GM12878 (cell line): Measurements from ENCODE around the gene MAPKAP1. TPM values are rescaled to one million over a fixed set of nuclear protein-coding genes. Genes with fewer than 3 reads are reported as not detected.

Source experiments
- ATAC-seq: fragments of 200-7000 bp; cut with Tn5 transposase; 3 replicates; pipeline ENCODE4 v1.9.1; 2020; ENCODE audit warnings: mild to moderate bottlenecking, moderate library complexity
- BruUV-seq: library from RNA; stranded (reverse); fragments of 400-500 nt; replicated peaks from 2 replicates; lab custom pipeline; 2021; lab: Mats Ljungman, UMichigan
- CTCF ChIA-PET: fragments of 300-600 bp; sonication (Branson Sonifier 250); formaldehyde crosslinking; extraction: SDS; loops from one replicate; lab custom pipeline; 2021; ENCODE audit warnings: inconsistent platforms; lab: Yijun Ruan, JAX
- POLR2A ChIA-PET: fragments of 350-600 bp; formaldehyde crosslinking; extraction: SDS; loops from one replicate; lab custom pipeline; 2021; ENCODE audit warnings: inconsistent platforms; lab: Charles Lee
- RAD21 ChIA-PET: fragments of 300-600 bp; sonication (Branson Sonifier 250); formaldehyde crosslinking; loops from one replicate; lab custom pipeline; 2023; ENCODE audit warnings: antibody characterized with exemption; ENCODE audit not compliant: unreplicated experiment; lab: Charles Lee
- SMC1A ChIA-PET: fragments of 300-600 bp; sonication (Branson Sonifier 250); formaldehyde crosslinking; loops from one replicate; lab custom pipeline; 2023; ENCODE audit not compliant: unreplicated experiment, uncharacterized antibody; lab: Charles Lee
- DNase-seq: peaks from one replicate; pipeline ENCODE4 v3.0.0-alpha.2; 2011; ENCODE audit warnings: low read depth, low spot score
- FAIRE-seq: peaks from 3 replicates; lab custom pipeline; 2011; peaks lifted over from hg19 to GRCh38; lab: Jason Lieb, UNC
- H2AFZ ChIP-seq: 2 replicates; pipeline ENCODE4 v1.6.0; 2011; ENCODE audit warnings: low read depth, low read length, control low read depth; ENCODE audit not compliant: control insufficient read depth
- H3K27ac ChIP-seq: 2 replicates; pipeline ENCODE4 v1.5.1; 2011; ENCODE audit warnings: control low read depth; ENCODE audit not compliant: control insufficient read depth, insufficient read depth
- H3K27me3 ChIP-seq, 2 experiments: replicated peaks in 1 of 2; 2 replicates each; pipeline versions ENCODE4 v1.6.0 to v1.6.1; 2011; ENCODE audit warnings: low read length in 1 of 2; ENCODE audit not compliant: control insufficient read depth in 2 of 2, insufficient read depth in 2 of 2
- H3K36me3 ChIP-seq, 2 experiments: 2 replicates each; pipeline ENCODE4 v1.5.1; 2011; ENCODE audit warnings: low read length in 1 of 2; ENCODE audit not compliant: control insufficient read depth in 2 of 2, insufficient read depth in 2 of 2
- H3K4me1 ChIP-seq: 2 replicates; pipeline ENCODE4 v1.6.1; 2011; ENCODE audit warnings: mild to moderate bottlenecking, low read length, moderate library complexity, mixed read lengths; ENCODE audit not compliant: control insufficient read depth, insufficient read depth
- H3K4me2 ChIP-seq: 2 replicates; pipeline ENCODE4 v1.6.0; 2011; ENCODE audit warnings: control low read depth; ENCODE audit not compliant: control insufficient read depth, insufficient read depth
- H3K4me3 ChIP-seq: fragments of 200-600 bp; sonication (generic); 2 replicates; pipeline ENCODE4 v1.5.1; 2016
- H3K79me2 ChIP-seq: 2 replicates; pipeline ENCODE4 v1.6.0; 2011; ENCODE audit warnings: low read length; ENCODE audit not compliant: control insufficient read depth, insufficient read depth
- H3K9ac ChIP-seq: 2 replicates; pipeline ENCODE4 v1.8.0; 2011; ENCODE audit warnings: low read length, control low read depth, mixed read lengths; ENCODE audit not compliant: control insufficient read depth, insufficient read depth
- H3K9me3 ChIP-seq: replicated peaks from 3 replicates; pipeline ENCODE4 v1.5.1; 2011; ENCODE audit warnings: mild to moderate bottlenecking, low read length; ENCODE audit not compliant: control insufficient read depth, insufficient read depth
- H4K20me1 ChIP-seq: 2 replicates; pipeline ENCODE4 v1.6.0; 2011; ENCODE audit not compliant: control insufficient read depth, insufficient read depth
- BHLHE40 ChIP-seq, 2 experiments: fragments of 450-650 bp in 1 of 2; IDR thresholded peaks; 2 replicates each; pipeline ENCODE4 v1.6.1; 2011 to 2017; ENCODE audit warnings: low read depth in 2 of 2, borderline replicate concordance in 1 of 2, improper control_type of control experiment in 1 of 2, low read length in 1 of 2, mild to moderate bottlenecking in 1 of 2
- FOXM1 ChIP-seq: IDR thresholded peaks from 2 replicates; pipeline ENCODE4 v1.6.1; 2012; ENCODE audit warnings: low read depth, mild to moderate bottlenecking, inconsistent platforms, low read length, moderate library complexity
- HSF1 ChIP-seq: fragments of 150-350 bp; IDR thresholded peaks from 2 replicates; pipeline ENCODE4 v1.6.1; 2014; ENCODE audit warnings: mild to moderate bottlenecking, low read depth, low read length
- IRF4 ChIP-seq: IDR thresholded peaks from 2 replicates; pipeline ENCODE4 v1.6.1; 2011; ENCODE audit warnings: low read depth, low read length
- JUND ChIP-seq: IDR thresholded peaks from 2 replicates; pipeline ENCODE4 v1.6.1; 2012; ENCODE audit warnings: low read depth, mild to moderate bottlenecking, low read length, improper control_type of control experiment, moderate library complexity
- MYB ChIP-seq: fragments of 150-350 bp; IDR thresholded peaks from 2 replicates; pipeline ENCODE4 v1.6.1; 2014; ENCODE audit warnings: mild to moderate bottlenecking, low read depth, low read length, borderline replicate concordance
- USF2 ChIP-seq: IDR thresholded peaks from 2 replicates; pipeline ENCODE4 v1.6.1; 2011; ENCODE audit warnings: low read depth, low read length, improper control_type of control experiment, borderline replicate concordance
- ZNF274 ChIP-seq: IDR thresholded peaks from one replicate; pipeline ENCODE4 v1.8.0; 2011; ENCODE audit not compliant: insufficient read length, insufficient read depth
- ZZZ3 ChIP-seq: IDR thresholded peaks from 2 replicates; pipeline ENCODE4 v1.6.1; 2011; ENCODE audit warnings: low read depth; ENCODE audit not compliant: control insufficient read depth, insufficient read length
- WGBS: methylation state at CpG from one replicate; pipeline ENCODE4 v1.1.6; 2016; ENCODE audit warnings: low lambda C conversion rate; ENCODE audit not compliant: insufficient replicate concordance, insufficient coverage; ENCODE audit errors: missing lambda C conversion rate; 5-methylcytosine and 5-hydroxymethylcytosine counted together
- in situ Hi-C: fragments of 300-500 bp; cut with MboI; formaldehyde crosslinking; loops from 9 replicates; pipeline ENCODE4 v1.14.3; 2018; ENCODE audit warnings: mixed read lengths
- intact Hi-C: fragments of 100-400 bp; cut with micrococcal nuclease; formaldehyde crosslinking; loops from one replicate; pipeline ENCODE4 v1.14.2; 2022; ENCODE audit not compliant: unreplicated experiment
- polyA plus RNA-seq, 11 experiments: library from polyadenylated mRNA; depleted of rRNA in 4 of 11; unstranded in 6 of 11; stranded (reverse) in 5 of 11; fragments of >200 nt; fragmentation: Nextera tagmentation in 4 of 11; fragmentation: Illumina TruSeq in 1 of 11; extraction: Ambion mirVana in 4 of 11; extraction: Trizol in 1 of 11; gene quantifications; 1 replicate in 1 of 11; 2 replicates in 10 of 11; pipeline versions ENCODE4 v1.2.1 to v1.2.3, GENCODE V29; 2011 to 2016; ENCODE audit warnings: inconsistent platforms in 2 of 11, missing spikeins in 2 of 11, low read depth in 1 of 11
- total RNA-seq, 4 experiments: library from RNA; depleted of rRNA in 3 of 4; stranded (reverse); fragments of >200 nt in 3 of 4; fragmentation: Illumina TruSeq in 1 of 4; extraction: Trizol in 1 of 4; gene quantifications; 2 replicates each; pipeline versions ENCODE4 v1.2.1 to v1.2.3, GENCODE V29; 2013 to 2021
- TF ChIP-seq, protein P1 (sequence below): fragments of 450-650 bp; IDR thresholded peaks from 2 replicates; pipeline ENCODE4 v1.6.1; 2016; ENCODE audit warnings: mild to moderate bottlenecking
- TF ChIP-seq, protein P2 (sequence below): fragments of 450-650 bp; formaldehyde crosslinking; IDR thresholded peaks from 2 replicates; pipeline ENCODE4 v1.5.0; 2022; ENCODE audit warnings: mild to moderate bottlenecking, missing genetic modification characterization
- TF ChIP-seq, protein P3 (sequence below): fragments of 450-650 bp; IDR thresholded peaks from 2 replicates; pipeline ENCODE4 v1.6.1; 2018; ENCODE audit warnings: borderline replicate concordance, mild to moderate bottlenecking; ENCODE audit not compliant: partially characterized antibody

Gene MAPKAP1
- total and polyA plus RNA-seq, 10 of the 15 experiments (the other 5 are each of a cell fraction or from before 2014, with no cell fraction given): 5.1 to 188 (median 105) TPM

DNA sequence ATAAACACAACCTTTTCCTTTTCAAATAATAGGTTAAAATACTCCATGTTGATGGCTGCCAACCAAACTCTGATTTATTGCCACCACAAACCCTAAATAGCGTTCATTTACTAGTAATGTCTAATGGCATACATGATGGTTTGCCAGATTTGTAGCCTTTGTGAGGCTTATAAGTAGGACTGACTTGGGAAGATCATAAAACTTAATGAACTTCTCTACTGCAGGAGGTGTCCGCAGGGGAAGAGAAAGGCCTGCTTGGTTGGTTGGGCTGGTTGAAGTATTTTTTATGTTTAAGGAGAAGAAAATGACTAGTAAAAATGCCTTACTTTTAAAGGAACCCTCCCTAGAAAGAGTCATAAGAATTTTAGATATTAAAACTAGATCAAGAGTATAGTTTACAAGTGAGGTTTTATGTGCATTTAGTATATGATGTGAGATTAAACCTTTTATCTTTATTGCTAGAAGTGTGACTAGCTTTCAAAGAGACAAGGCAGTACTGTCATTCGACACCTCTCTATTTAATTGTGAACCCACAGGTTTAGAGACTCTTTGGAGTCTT is 45.1 kb upstream of the MAPKAP1 start:
- Histone ChIP-seq H3K4me1 (no peaks in the 10 kb centered on the region), H3K4me3 (peak overlapping the region; percentile 63), H3K9ac (0 out of 2 replicates have a peak overlapping the region, but pooled peaks have one; percentile 33), H4K20me1 (no peaks in the 10 kb centered on the region), H3K36me3 (no peaks in the 10 kb centered on the region), H3K4me2 (peak overlapping the region; percentile 57; the same call in 1 of the 2 replicates), H3K9me3 (no peaks in the 10 kb centered on the region), H2AFZ (no peak overlapping the region), H3K27me3 (no peaks in the 10 kb centered on the region), H3K27ac (peak overlapping the region; percentile 46), H3K79me2 (peaks cover 96% of the 10 kb centered on the region)
- no peak for DNase-seq
- WGBS: 99% methylated on average over 3 of the region's 3 CpGs
- SMC1A ChIA-PET: no interaction called here
- RAD21 ChIA-PET: interaction anchor here (1.5 kb wide), 1 partner anchor 120 kb away, joined by 5 read pairs; no protein-coding TSS in a partner anchor
- no peak for FAIRE-seq
- in situ Hi-C loops (loop anchor here (5.0 kb wide), 1 partner anchor 100 kb away; no protein-coding TSS in a partner anchor), intact Hi-C loops (loop anchor here (5.0 kb wide), 1 partner anchor 100 kb away; no protein-coding TSS in a partner anchor)
- peak; percentile 42 for ATAC-seq
- BruUV-seq: no TSS peak
- POLR2A ChIA-PET: no interaction called here
- CTCF ChIA-PET: no interaction called here
- TF ChIP-seq ZNF274 (no peak), IRF4 (no peak), ZZZ3 (no peak), FOXM1 (no peak), BHLHE40 (IDR thresholded peaks at IDR 0.05; ENCODE audit: borderline replicate concordance in 1 of 2, low read depth in 2 of 2, low read length in 1 of 2) (no peak), HSF1 (no peak), MYB (no peak), USF2 (no peak), JUND (no peak)
- TF ChIP-seq, protein P1, sequence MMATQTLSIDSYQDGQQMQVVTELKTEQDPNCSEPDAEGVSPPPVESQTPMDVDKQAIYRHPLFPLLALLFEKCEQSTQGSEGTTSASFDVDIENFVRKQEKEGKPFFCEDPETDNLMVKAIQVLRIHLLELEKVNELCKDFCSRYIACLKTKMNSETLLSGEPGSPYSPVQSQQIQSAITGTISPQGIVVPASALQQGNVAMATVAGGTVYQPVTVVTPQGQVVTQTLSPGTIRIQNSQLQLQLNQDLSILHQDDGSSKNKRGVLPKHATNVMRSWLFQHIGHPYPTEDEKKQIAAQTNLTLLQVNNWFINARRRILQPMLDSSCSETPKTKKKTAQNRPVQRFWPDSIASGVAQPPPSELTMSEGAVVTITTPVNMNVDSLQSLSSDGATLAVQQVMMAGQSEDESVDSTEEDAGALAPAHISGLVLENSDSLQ: no peak
- TF ChIP-seq, protein P2, sequence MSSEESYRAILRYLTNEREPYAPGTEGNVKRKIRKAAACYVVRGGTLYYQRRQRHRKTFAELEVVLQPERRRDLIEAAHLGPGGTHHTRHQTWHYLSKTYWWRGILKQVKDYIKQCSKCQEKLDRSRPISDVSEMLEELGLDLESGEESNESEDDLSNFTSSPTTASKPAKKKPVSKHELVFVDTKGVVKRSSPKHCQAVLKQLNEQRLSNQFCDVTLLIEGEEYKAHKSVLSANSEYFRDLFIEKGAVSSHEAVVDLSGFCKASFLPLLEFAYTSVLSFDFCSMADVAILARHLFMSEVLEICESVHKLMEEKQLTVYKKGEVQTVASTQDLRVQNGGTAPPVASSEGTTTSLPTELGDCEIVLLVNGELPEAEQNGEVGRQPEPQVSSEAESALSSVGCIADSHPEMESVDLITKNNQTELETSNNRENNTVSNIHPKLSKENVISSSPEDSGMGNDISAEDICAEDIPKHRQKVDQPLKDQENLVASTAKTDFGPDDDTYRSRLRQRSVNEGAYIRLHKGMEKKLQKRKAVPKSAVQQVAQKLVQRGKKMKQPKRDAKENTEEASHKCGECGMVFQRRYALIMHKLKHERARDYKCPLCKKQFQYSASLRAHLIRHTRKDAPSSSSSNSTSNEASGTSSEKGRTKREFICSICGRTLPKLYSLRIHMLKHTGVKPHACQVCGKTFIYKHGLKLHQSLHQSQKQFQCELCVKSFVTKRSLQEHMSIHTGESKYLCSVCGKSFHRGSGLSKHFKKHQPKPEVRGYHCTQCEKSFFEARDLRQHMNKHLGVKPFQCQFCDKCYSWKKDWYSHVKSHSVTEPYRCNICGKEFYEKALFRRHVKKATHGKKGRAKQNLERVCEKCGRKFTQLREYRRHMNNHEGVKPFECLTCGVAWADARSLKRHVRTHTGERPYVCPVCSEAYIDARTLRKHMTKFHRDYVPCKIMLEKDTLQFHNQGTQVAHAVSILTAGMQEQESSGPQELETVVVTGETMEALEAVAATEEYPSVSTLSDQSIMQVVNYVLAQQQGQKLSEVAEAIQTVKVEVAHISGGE: no peak
- TF ChIP-seq, protein P3, sequence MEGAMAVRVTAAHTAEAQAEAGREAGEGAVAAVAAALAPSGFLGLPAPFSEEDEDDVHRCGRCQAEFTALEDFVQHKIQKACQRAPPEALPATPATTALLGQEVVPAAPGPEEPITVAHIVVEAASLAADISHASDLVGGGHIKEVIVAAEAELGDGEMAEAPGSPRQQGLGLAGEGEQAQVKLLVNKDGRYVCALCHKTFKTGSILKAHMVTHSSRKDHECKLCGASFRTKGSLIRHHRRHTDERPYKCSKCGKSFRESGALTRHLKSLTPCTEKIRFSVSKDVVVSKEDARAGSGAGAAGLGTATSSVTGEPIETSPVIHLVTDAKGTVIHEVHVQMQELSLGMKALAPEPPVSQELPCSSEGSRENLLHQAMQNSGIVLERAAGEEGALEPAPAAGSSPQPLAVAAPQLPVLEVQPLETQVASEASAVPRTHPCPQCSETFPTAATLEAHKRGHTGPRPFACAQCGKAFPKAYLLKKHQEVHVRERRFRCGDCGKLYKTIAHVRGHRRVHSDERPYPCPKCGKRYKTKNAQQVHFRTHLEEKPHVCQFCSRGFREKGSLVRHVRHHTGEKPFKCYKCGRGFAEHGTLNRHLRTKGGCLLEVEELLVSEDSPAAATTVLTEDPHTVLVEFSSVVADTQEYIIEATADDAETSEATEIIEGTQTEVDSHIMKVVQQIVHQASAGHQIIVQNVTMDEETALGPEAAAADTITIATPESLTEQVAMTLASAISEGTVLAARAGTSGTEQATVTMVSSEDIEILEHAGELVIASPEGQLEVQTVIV: no peak
